Measurements from ENCODE around the gene PORCN. TPM values are rescaled to one million over a fixed set of nuclear protein-coding genes. Genes with fewer than 3 reads are reported as not detected.

Gene PORCN
- total RNA-seq, 1 experiment from 2014 or later, result 11.9 TPM

GRCh38 chrX:48514126-48514806 is 5.5 kb downstream of the PORCN start:
- no TSS peak for BruUV-seq (replicated peaks)
- no peak for TF ChIP-seq CTCF (conservative IDR thresholded peaks at IDR 0.05; ENCODE audit: low read depth, low read length)
- intact Hi-C loops (cut with micrococcal nuclease; ENCODE audit: unreplicated experiment), result no loop called here
- ChIA-PET POLR2A (ENCODE audit: low non-redundant PET) (no interaction called here), CTCF (no interaction called here)
- Histone ChIP-seq H3K27ac (ENCODE audit: low read depth, low read length, poor library complexity, severe bottlenecking) (no peak overlapping the region), H3K4me3 (ENCODE audit: low read depth, low read length, poor library complexity, severe bottlenecking) (no peak overlapping the region), H3K4me1 (ENCODE audit: insufficient read depth, low read length, poor library complexity, severe bottlenecking) (no peaks in the 10 kb centered on the region), H3K9me3 (ENCODE audit: low read depth, low read length, poor library complexity, severe bottlenecking) (no peaks in the 10 kb centered on the region), H3K36me3 (ENCODE audit: insufficient read depth, low read length, poor library complexity, severe bottlenecking) (no peaks in the 10 kb centered on the region), H3K27me3 (replicated peaks; ENCODE audit: insufficient read depth, low read depth, low read length, poor library complexity) (no peaks in the 10 kb centered on the region)
- DNase-seq (ENCODE audit: low spot score), result no peak

- no peaks in the 10 kb centered on the region for H3K9me3 ChIP-seq (ENCODE audit: low read depth, low read length, poor library complexity, severe bottlenecking)
- H3K27ac ChIP-seq (ENCODE audit: low read depth, low read length, poor library complexity, severe bottlenecking), result no peak overlapping the region
- TF ChIP-seq EZH2 (IDR thresholded peaks at IDR 0.05; ENCODE audit: borderline replicate concordance, low read depth, low read length, poor library complexity, severe bottlenecking), result no peak
- TF ChIP-seq CTCF (conservative IDR thresholded peaks at IDR 0.05; ENCODE audit: low read depth, low read length), result no peak
- intact Hi-C loops (cut with micrococcal nuclease; ENCODE audit: unreplicated experiment), result no loop called here
- BruUV-seq (replicated peaks), result no TSS peak
- no peak for DNase-seq (ENCODE audit: low spot score)
- no peaks in the 10 kb centered on the region for H3K27me3 ChIP-seq (replicated peaks; ENCODE audit: insufficient read depth, low read depth, low read length, poor library complexity)
- ChIA-PET POLR2A (ENCODE audit: low non-redundant PET) (no interaction called here), CTCF (no interaction called here)
- no peaks in the 10 kb centered on the region for H3K36me3 ChIP-seq (ENCODE audit: insufficient read depth, low read length, poor library complexity, severe bottlenecking)
- no peak overlapping the region for H3K4me3 ChIP-seq (ENCODE audit: low read depth, low read length, poor library complexity, severe bottlenecking)
- H3K4me1 ChIP-seq (ENCODE audit: insufficient read depth, low read length, poor library complexity, severe bottlenecking), result no peaks in the 10 kb centered on the region
These were observed 6.2 kb downstream of the PORCN start for GRCh38 chrX:48514868-48515460.

GRCh38 chrX:48515842-48516241 is 7.0 kb downstream of the PORCN start:
- ChIA-PET POLR2A (ENCODE audit: low non-redundant PET) (no interaction called here), CTCF (no interaction called here)
- H3K27me3 ChIP-seq (replicated peaks; ENCODE audit: insufficient read depth, low read depth, low read length, poor library complexity), result no peaks in the 10 kb centered on the region
- DNase-seq (ENCODE audit: low spot score), result no peak
- TF ChIP-seq CTCF (conservative IDR thresholded peaks at IDR 0.05; ENCODE audit: low read depth, low read length) (no peak), EZH2 (IDR thresholded peaks at IDR 0.05; ENCODE audit: borderline replicate concordance, low read depth, low read length, poor library complexity, severe bottlenecking) (no peak)
- intact Hi-C loops (cut with micrococcal nuclease; ENCODE audit: unreplicated experiment), result no loop called here
- no peaks in the 10 kb centered on the region for H3K9me3 ChIP-seq (ENCODE audit: low read depth, low read length, poor library complexity, severe bottlenecking)
- H3K4me1 ChIP-seq (ENCODE audit: insufficient read depth, low read length, poor library complexity, severe bottlenecking), result no peaks in the 10 kb centered on the region
- no peaks in the 10 kb centered on the region for H3K36me3 ChIP-seq (ENCODE audit: insufficient read depth, low read length, poor library complexity, severe bottlenecking)
- H3K27ac ChIP-seq (ENCODE audit: low read depth, low read length, poor library complexity, severe bottlenecking), result no peak overlapping the region
- no peak overlapping the region for H3K4me3 ChIP-seq (ENCODE audit: low read depth, low read length, poor library complexity, severe bottlenecking)
- no TSS peak for BruUV-seq (replicated peaks)

Measured in A673 (cell line).